GM06990 (cell line): ENCODE results near the gene CLCN2.

Experiments used
- DNase-seq: peaks from one replicate; pipeline ENCODE4 v3.0.0-alpha.2; 2011; ENCODE audit not compliant: insufficient read length; ENCODE audit errors: extremely low read depth
- H3K27me3 ChIP-seq: replicated peaks from 2 replicates; pipeline ENCODE4 v1.6.0; 2011; ENCODE audit warnings: low read length; ENCODE audit not compliant: control insufficient read depth, insufficient read depth
- H3K36me3 ChIP-seq: 2 replicates; pipeline ENCODE4 v1.5.1; 2011; ENCODE audit warnings: low read length; ENCODE audit not compliant: control insufficient read depth, insufficient read depth
- H3K4me3 ChIP-seq: replicated peaks from 2 replicates; pipeline ENCODE4 v1.5.1; 2011; ENCODE audit warnings: low read depth, mild to moderate bottlenecking, control low read depth, low read length
- TF ChIP-seq, protein P1 (sequence below): IDR thresholded peaks from 2 replicates; pipeline ENCODE4 v1.5.1; 2011; ENCODE audit warnings: low read length, control low read depth, mild to moderate bottlenecking, inconsistent platforms; ENCODE audit not compliant: insufficient read depth, poor library complexity, severe bottlenecking

Gene CLCN2

DNA sequence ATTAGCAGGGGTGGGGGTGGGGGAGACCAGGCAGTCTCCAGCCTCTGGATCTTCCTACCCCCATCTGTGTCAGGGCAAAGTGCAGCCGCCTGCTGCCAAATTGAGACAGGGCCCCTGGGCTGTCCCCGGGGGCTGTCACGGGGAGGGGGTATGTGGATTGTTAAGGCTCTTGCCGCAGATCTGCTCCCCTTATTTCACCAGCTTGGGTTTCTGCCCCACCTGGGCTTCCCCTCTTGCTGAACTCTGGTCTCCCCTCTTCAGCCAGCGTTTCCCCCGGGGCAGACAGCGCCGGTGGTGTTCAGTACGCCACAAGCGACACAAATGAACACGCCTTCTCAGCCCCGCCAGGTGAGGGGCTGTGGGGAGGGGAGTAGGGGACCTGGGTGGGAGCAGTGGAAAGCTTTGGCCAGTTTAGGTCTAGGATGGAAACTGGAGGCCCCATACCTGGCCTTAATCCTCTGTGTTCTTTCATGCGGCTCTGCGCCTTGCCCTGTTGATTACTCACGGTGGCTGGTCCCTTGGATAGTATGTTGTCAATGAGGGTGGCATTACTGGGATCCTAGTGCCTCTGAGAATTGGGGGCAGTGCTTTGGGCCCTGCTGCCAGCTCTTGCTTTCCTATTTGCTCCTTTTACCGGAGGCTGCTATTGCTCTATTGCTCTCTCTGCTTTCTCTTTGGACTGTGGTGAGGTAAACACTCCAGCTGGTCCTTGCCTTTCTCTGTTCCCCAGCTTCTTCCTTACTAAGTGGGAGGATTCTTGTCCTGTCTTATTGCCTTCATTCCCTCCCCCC lies 45.3 kb downstream of the CLCN2 start:
- Histone ChIP-seq H3K27me3 (no peaks in the 10 kb centered on the region), H3K36me3 (peaks cover 23% of the 10 kb centered on the region), H3K4me3 (peak overlapping the region; percentile 71)
- DNase-seq: no peak
- TF ChIP-seq, protein P1, sequence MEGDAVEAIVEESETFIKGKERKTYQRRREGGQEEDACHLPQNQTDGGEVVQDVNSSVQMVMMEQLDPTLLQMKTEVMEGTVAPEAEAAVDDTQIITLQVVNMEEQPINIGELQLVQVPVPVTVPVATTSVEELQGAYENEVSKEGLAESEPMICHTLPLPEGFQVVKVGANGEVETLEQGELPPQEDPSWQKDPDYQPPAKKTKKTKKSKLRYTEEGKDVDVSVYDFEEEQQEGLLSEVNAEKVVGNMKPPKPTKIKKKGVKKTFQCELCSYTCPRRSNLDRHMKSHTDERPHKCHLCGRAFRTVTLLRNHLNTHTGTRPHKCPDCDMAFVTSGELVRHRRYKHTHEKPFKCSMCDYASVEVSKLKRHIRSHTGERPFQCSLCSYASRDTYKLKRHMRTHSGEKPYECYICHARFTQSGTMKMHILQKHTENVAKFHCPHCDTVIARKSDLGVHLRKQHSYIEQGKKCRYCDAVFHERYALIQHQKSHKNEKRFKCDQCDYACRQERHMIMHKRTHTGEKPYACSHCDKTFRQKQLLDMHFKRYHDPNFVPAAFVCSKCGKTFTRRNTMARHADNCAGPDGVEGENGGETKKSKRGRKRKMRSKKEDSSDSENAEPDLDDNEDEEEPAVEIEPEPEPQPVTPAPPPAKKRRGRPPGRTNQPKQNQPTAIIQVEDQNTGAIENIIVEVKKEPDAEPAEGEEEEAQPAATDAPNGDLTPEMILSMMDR: no peak

DNA sequence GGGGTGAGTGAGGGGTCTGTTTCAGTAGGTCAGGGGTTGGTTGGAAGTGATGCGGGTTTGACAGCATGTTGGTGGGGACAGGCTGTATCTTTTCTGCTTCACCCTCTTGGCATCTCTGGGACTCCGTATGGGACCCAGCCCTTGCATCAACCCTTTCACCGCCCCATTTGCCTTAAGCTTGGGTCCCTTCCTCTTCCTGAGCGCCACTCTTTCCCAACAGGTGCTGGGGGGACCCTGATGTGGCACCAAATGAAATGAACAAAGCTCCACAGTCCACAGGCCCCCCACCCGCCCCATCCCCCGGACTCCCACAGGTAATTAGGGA lies 45.9 kb downstream of the CLCN2 start:
- Histone ChIP-seq H3K27me3 (no peaks in the 10 kb centered on the region), H3K36me3 (peaks cover 19% of the 10 kb centered on the region)
- DNase-seq: no peak

DNA sequence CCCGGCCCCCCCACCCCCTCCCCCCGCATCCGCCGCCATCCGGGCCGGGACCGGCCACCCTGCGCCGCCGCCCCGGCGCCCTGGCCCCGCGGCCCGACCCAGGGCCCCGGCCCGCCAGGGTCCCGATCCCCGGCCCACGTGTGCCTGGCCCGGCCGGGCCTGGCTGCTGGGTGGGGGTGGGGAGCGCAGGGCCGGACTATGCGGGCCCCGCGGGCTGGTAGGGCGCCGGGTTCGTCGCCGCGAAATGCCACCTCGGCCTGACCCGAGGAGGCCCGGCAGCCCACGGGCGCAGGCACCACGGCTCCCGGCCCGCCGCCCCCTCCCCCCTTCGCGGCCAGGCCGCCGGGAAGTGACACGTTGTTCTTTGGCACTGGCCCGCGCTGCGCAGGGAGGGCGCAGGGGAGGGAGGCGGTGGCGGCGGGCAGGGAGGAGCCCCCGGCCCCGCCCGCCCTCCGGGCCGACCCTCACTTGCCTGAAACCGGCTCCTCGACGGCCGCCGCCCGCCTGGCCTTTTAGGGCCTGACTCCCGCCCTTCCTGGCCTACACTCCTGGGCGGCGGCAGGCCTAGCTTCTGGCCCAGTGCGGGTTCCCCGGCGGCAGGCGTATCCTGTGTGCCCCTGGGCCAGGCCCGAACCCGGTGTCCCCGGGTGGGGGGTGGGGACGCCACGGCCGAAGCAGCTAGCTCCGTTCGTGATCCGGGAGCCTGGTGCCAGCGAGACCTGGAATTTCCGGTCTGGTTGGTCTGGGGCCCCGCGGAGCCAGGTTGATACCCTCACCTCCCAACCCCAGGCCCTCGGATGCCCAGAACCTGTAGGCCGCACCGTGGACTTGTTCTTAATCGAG lies 46.5 kb downstream of the CLCN2 start:
- Histone ChIP-seq H3K36me3 (peaks cover 16% of the 10 kb centered on the region), H3K4me3 (peak overlapping the region; percentile 71), H3K27me3 (no peaks in the 10 kb centered on the region)
- DNase-seq: peak; percentile 78
- TF ChIP-seq, protein P1: no peak

More for the DNA sequence above, 45.9 kb downstream of the CLCN2 start:
- H3K4me3 ChIP-seq: peak overlapping the region; percentile 71
- TF ChIP-seq, protein P1: no peak

DNA sequence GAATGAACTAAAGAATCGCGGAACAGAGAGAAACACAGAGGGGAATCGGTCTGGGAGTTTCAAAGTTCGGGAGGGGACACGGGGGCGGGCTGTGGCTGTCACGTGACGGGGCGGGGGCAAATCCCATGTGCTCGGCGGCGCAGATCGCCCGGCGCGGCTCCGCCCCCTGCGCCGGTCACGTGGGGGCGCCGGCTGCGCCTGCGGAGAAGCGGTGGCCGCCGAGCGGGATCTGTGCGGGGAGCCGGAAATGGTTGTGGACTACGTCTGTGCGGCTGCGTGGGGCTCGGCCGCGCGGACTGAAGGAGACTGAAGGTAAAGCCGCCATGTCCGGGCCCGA lies 47.1 kb downstream of the CLCN2 start, which contains the start of gene EIF4G1:
Gene EIF4G1 (plus strand): TSS at position 244 of the 337 bp plus-strand sequence. CDS start 1,191 bp downstream, outside the sequence.
- Histone ChIP-seq H3K36me3 (peaks cover 11% of the 10 kb centered on the region), H3K27me3 (no peaks in the 10 kb centered on the region), H3K4me3 (peak within 1 kb of the TSS; percentile 71)
- peak; percentile 98 for DNase-seq
- TF ChIP-seq, protein P1: no peak

DNA sequence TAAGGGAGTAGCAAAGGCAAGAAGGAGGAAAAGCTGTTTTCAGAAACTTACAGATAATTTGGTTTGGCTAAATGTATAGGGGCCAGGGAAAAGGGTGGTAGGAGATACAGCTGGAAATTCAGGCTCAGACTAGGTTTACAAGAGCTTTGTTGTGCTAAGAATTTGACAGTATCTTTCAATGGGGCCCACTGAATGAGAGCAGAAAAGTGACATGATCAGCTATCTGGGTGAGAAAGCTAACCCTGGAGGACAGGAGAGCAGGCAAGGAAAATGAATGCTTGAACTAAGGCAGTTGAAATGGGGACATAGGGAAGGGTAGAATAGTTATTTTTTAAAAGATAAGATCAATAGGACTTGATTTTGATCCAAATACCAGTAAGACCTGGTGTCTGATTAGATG lies 49.8 kb downstream of the CLCN2 start:
- H3K4me3 ChIP-seq: no peak overlapping the region
- peaks cover 6% of the 10 kb centered on the region for H3K36me3 ChIP-seq
- DNase-seq: no peak
- TF ChIP-seq, protein P1: no peak
- H3K27me3 ChIP-seq: no peaks in the 10 kb centered on the region
